T47D (cell line): ENCODE measurements around the gene PSMB9.

Source experiments
- DNase-seq, 2 experiments: peaks; one replicate each; pipeline versions ENCODE4 v3.0.0 to v3.0.0-alpha.2; 2011 to 2012; ENCODE audit warnings: low read depth in 1 of 2, low spot score in 1 of 2
- JUND ChIP-seq: IDR thresholded peaks from 2 replicates; pipeline ENCODE4 v1.6.1; 2012; ENCODE audit warnings: low read depth
- in situ Hi-C: cut with HindIII; loops from 2 replicates; pipeline ENCODE4 v1.10.0; 2016; ENCODE audit warnings: low sequenced_read_pairs, low pct_unique_long_range_greater_than_20kb

Gene PSMB9

GRCh38 chr6:32830017-32830416, 24.0 kb upstream of the PSMB9 start:
- no peak for TF ChIP-seq JUND
- in situ Hi-C loops, result no loop called here
- DNase-seq, result no peak

- in situ Hi-C loops, result no loop called here
- no peak for DNase-seq
- no peak for TF ChIP-seq JUND
These were observed 23.1 kb upstream of the PSMB9 start for GRCh38 chr6:32830936-32831335.

- in situ Hi-C loops, result no loop called here
- DNase-seq, result no peak
- no peak for TF ChIP-seq JUND
These were observed 21.5 kb upstream of the PSMB9 start for GRCh38 chr6:32832535-32832934.

GRCh38 chr6:32833664-32834063, 20.3 kb upstream of the PSMB9 start:
- no peak for TF ChIP-seq JUND
- in situ Hi-C loops, result no loop called here
- DNase-seq, result no peak

- DNase-seq, result no peak
- in situ Hi-C loops, result no loop called here
- no peak for TF ChIP-seq JUND
These were observed 18.7 kb upstream of the PSMB9 start for GRCh38 chr6:32835167-32835893.

GRCh38 chr6:32836873-32837272, 17.1 kb upstream of the PSMB9 start:
- TF ChIP-seq JUND, result no peak
- in situ Hi-C loops, result no loop called here

GRCh38 chr6:32837651-32838113, 16.3 kb upstream of the PSMB9 start:
- no peak for TF ChIP-seq JUND
- in situ Hi-C loops, result no loop called here
- DNase-seq, result no peak

More at GRCh38 chr6:32836873-32837272, 17.1 kb upstream of the PSMB9 start:
- no peak for DNase-seq

- no peak for TF ChIP-seq JUND
- DNase-seq, result peak; percentile 94
- in situ Hi-C loops, result no loop called here
These were observed 15.7 kb upstream of the PSMB9 start, which contains the start of gene TAP2 for GRCh38 chr6:32838114-32838958. Gene TAP2, minus strand, starts transcription at chr6:32838739. Its CDS starts 506 bp downstream, at chr6:32838233.

GRCh38 chr6:32839356-32839755, 14.6 kb upstream of the PSMB9 start:
- TF ChIP-seq JUND, result no peak
- DNase-seq, result no peak
- in situ Hi-C loops, result no loop called here

GRCh38 chr6:32840604-32841246, 13.3 kb upstream of the PSMB9 start:
- no peak for TF ChIP-seq JUND
- in situ Hi-C loops, result no loop called here
- no peak for DNase-seq

GRCh38 chr6:32842021-32842650, 11.9 kb upstream of the PSMB9 start:
- TF ChIP-seq JUND, result no peak
- no peak for DNase-seq
- in situ Hi-C loops, result no loop called here

- in situ Hi-C loops, result no loop called here
- no peak for DNase-seq
- no peak for TF ChIP-seq JUND
These were observed 11.3 kb upstream of the PSMB9 start for GRCh38 chr6:32842690-32843089.
